HCEC 1CT (cell line): ENCODE measurements around the gene PDLIM7.

Source experiments
- DNase-seq: peaks from one replicate; pipeline ENCODE4 v3.0.0-alpha.2; 2017

Gene PDLIM7

GRCh38 chr5:177523711-177524538 lies 26.5 kb upstream of the PDLIM7 start:
- no peak for DNase-seq

DNA sequence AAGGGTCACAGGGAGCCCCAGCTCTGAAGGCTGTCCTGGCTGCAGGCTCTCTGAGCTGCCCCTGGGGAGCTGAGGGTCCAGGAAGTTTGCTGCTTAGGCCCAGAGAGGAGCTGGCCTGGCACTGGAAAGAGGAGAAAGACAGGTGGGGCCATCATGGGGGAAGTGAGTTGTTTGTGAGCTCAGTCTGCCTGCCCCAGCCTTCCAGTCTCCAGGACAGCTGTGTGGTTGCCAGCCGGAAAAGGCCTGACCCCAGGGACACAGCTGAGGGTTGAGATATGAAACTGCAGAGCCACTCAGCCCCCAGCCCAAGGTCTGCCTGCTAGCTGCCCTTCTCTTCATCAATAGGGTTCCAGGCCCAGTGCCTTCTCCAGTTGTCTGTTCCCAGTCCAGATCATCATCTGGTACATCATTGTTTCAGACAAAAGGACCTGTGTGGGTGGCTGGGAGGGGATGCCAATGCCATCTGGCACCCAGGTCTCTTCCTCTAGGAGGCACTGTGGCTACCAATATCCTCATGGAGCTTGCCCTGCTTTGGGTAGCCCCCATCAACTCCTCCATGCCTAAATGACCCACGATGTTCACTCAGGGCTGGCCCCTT lies 23.6 kb upstream of the PDLIM7 start:
- no peak for DNase-seq

- no peak for DNase-seq
Measured at GRCh38 chr5:177520271-177520670, 22.9 kb upstream of the PDLIM7 start.

GRCh38 chr5:177519463-177520235 lies 22.2 kb upstream of the PDLIM7 start:
- no peak for DNase-seq

DNA sequence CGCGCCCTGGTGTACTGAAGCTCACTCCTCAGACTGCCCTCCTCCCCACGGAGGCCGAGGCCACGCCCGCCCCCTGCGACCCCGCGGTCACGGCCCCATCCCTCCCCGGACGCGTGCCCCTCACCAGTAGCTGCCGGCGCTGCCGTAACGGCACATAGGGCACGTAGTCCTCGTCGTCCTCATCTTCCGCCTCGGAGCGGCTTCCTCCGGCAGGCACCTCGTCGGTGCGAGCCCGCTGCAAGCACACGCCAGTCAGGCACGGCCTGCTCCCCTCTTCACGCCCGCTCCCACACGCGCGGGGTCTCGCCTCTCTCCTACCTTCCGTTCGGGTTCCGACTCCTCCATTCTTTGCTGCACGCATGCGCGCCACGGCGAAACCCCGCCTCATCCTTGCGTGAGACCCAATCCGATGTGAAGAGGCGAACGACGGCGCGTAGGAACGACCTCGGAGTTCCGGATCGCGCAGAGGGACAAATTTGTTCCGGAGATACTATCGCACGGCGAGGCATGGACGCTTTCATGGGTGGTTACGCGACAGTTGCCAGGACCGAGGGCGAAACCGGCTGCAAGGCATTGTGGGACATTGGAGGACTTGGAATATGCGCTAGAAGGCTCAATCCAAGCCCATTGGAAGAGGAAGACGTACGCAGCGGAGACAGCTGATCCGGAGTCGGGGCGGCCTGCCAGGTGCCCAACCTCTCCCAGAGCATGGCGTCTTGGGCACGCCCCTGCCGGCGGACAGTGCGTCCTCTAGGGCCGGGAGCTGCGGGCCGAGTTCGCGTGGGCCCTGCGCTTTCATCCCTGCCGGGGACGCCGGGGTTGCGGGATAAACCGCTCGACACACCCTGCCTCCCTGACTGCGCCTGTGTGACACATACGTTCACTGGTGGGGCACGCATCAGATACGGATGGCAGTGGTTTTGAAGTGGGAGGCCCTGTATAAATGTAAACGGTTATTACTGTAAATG lies 19.5 kb upstream of the PDLIM7 start, which contains the start of gene DDX41:
Gene DDX41, minus strand, starts transcription at position 361 of the 968 bp plus-strand sequence. Its CDS starts 16 bp downstream, at position 345.
- peak; percentile 99 for DNase-seq

DNA sequence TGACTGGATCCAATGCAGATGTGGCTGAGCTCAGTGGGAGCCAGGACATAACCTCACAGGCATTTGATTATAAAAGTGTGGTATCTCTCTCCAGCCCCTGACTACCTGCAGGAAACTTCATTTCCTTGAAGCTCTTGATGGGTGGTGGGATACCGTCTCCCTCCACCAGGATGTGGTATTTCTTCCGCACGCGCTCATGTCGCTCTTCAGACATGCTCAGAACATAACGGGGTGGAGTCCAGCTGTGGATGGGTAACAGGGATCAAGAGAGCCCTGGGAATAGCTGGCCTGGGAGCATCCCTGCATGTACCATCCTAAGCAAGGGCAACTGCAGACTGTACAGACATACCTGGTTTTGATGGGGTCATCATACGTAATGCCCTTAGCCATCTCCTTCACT lies 18.2 kb upstream of the PDLIM7 start:
- no peak for DNase-seq

- DNase-seq, result no peak
Measured at GRCh38 chr5:177514541-177514940, 17.1 kb upstream of the PDLIM7 start.

DNA sequence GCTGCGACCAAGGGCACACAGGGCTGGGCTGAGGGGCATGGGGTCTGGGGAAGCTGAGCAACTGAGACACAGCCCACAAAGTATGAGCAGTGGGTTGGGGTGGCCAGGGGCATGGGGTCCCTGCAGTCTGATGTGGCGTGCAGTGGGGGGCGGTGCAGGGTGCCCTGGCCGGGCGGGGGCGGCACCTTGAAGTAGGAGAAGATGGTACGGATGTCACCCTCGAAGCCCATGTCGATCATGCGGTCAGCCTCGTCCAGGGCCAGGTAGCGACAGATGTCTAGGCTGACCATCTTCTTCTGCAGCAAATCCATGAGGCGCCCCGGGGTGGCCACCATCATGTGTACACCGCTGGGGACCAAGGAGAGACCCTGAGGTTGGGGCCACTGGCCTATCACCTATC lies 16.1 kb upstream of the PDLIM7 start:
- no peak for DNase-seq

DNA sequence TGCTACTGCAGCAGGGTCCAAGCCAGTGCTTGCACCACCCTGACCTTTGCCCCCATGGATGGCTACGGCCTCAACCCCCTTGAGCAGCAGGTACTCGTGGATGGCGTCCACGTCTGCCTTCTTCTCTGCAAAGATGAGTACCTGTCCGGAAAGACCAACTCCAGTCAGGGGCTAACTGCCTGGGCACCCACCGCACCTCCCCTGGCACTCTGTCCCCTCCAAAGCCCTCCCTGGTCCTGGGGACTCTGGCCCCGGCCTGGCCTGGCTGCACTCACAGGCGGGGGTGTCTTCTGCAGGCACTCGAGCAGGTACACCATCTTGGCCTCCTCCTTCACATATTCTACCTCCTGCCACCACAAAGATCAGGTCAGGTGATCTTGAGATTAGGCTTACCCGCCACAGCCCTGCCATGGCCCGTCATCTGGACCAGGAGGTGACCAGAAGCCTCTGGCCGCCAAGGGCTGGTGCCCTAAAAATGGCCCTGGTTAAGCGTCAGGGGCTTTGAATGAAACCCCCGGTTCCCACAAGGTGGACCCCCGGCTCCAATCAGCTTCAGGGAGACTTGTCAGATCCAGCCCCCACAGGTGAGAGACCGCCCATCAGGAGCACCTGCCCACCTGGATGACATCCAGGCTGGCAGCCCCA lies 15.5 kb upstream of the PDLIM7 start:
- no peak for DNase-seq

GRCh38 chr5:177511796-177512675 lies 14.6 kb upstream of the PDLIM7 start:
- DNase-seq, result no peak

DNA sequence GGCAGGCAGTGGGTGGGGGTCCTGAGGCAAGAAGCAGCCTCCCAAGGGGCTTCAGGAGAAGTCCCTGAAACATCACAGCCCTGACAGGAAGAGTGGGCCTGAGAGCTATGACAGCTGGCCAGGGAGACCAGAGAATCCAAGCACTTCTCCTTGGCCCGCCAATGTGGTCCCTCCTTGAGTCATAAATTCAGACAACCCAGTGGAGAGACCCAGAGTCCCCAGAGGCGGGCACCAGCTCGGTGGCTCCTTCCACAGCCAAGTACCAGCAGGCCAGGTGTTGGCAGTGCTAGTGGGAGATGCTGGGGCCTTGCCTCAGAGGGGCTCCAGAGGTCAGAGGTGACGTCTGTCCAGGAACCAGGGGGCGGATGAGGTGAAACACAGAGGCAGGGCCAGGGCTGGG lies 13.8 kb upstream of the PDLIM7 start:
- DNase-seq, result no peak

DNA sequence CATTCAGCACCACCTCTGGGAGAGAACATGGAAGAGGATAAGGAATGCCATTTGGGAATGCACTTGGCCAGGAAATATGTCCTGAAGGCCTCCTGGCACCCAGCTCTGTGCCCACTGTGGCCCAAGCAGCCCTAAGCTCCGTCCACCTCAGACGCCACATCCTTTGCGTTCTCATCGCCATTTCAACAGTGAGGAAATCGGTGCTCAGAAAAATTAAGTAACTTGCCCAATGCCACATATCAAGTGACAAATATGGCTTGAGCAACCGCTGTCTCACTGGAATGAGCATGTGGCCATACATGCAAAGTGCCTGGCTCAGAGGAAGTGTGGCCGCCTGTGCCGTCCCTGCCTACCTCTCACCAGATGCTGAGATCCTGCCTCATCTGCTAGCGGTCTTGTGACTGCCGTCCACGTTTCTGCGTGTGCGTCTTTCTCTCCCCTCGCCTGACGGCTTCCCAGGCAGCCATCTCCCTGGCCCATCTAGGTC lies 13.2 kb upstream of the PDLIM7 start:
- DNase-seq, result no peak

- no peak for DNase-seq
Measured at GRCh38 chr5:177509991-177510566, 12.7 kb upstream of the PDLIM7 start.

DNA sequence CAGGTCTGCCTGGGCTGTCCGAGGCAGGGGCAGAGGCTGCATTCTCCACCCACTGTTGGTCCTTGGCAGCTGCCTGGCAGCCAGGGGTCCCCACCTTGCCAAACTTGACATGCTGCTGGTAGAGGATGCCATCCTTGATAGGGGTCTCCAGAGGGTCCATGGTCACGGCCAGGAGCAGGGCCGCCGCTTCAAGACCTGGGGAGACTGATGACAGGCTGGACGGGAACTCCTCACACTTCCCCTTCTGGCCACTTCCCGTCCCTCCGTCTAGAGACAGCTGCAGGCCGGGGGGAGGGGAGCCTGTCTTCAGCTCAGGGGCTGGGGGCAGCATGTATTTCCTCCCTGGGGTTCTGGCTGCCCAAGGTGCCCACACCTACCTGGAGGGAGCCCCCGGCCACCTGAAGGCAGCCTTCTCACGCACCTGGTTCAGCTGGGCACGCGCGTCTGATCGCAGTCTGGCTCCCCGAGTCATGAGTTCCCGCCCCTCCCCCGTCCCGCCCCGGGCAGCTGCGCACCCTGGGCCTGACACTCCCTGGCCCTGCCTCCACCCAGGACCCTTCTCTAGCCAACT lies 12.1 kb upstream of the PDLIM7 start, which contains the start of gene DOK3:
Gene DOK3, minus strand, starts transcription at position 446 of the 571 bp plus-strand sequence. Its CDS starts 286 bp downstream, at position 160.
- no peak for DNase-seq

DNA sequence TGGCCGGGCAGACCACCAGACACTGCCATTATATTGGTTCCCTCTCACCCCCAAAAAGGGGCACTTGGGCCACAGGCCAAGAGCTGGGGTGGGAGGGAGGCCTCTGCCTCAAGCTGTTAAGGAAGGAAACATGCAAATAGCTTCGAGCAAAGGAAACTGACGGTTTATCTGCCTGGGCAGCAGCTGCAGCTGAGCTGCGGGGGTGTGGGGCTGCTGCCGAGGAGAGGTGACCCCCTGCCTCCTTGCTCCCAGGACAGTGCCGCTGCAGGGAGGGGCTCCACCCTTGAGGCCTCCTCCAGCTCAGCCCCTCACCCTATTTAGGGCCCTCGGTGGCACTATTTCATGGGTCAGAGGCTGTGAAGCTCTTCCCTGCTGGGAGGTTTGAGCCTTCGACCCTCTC lies 11.4 kb upstream of the PDLIM7 start:
- no peak for DNase-seq

- DNase-seq, result no peak
Measured at GRCh38 chr5:177508221-177508611, 10.8 kb upstream of the PDLIM7 start.

GRCh38 chr5:177507596-177508220 lies 10.3 kb upstream of the PDLIM7 start:
- no peak for DNase-seq

DNA sequence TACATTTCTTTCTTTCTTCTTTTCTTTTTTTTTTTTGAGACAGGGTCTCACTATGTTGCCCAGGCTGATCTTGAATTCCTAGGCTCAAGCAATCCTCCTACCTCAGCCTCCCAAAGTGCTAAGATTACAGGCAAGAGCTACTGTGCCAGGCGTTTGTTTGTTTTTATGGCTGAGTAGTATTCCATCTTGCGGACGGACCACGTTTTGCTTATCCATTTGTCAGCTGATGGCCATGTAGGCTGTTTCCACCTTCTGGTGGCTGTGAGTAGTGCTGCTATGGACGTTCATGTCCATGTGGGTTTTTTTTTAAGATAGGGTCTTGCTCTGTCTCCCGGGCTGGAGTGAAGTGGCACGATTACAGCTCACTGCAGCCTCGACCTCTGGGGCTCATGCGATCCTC lies 9.8 kb upstream of the PDLIM7 start:
- DNase-seq, result no peak

DNA sequence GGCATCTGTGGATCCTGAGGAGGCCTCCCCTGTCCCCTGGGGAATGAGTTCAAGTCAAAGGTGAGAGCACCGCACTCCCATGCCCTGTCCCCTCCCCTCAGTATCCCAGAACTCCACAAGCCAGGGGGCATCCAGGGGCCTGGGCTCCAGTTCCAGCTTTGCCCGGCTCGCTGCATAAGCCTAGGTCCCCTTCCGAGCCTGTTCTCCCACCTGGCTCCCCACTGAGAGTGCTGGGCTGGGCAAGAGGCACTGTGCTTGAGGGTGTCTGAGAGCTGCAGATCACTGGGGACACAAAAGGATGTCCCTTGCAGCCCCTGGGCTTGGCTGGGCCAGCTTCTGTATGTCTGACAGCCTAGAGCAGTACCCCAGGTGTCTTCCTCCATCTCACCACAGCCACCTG lies 7.7 kb upstream of the PDLIM7 start:
- no peak for DNase-seq
